ENCODE measurements around the gene BCKDK. TPM values are rescaled to one million over a fixed set of nuclear protein-coding genes. Genes with fewer than 3 reads are reported as not detected.

Gene BCKDK
- total and polyA plus RNA-seq, 2 of the 8 experiments (the other 6 are each of a cell fraction or from before 2014, with no cell fraction given), result 49.6 to 77.1 TPM

DNA sequence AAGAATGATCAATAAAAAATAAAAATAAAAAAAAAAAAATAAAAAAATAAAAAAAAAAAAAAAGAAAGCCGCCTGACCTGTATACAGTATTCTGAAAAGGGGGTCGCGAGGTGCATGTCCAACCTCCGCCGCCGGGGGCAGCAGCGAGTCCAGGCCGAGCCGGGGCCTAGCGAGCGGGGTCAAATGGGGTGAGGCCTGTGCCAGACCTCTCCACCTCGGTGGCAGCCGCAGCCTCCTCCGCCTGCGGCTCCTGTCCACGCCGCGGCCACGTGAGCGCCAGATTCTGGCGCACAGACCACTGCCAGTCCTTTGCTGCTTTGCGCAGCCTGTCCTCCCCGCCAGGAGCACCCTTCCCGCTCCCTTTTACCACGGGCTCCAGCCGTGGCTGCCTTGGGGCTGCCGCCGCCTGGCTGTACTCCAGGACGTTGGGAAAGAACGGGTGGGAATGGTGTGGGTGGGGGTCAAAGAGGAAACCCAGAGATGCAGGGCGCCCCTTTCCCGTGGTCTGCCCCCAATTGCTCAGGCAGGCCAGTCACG lies 2.4 kb upstream of the BCKDK start:
- Histone ChIP-seq H2BK5ac (ENCODE audit: low read depth, low read length) (no peak overlapping the region; the same call in 1 of the 2 replicates), H2AK5ac (ENCODE audit: low read depth, low read length) (no peak overlapping the region), H3K36me3 (ENCODE audit: control insufficient read depth in 2 of 4, insufficient read depth in 4 of 4, low read length in 3 of 4) (peaks cover 0 to 8% (median 7%) of the 10 kb centered on the region in 4 experiments; a peak in 5 of 8 replicates), H3K9me3 (ENCODE audit: insufficient read depth in 2 of 2, low read depth in 1 of 2, low read length in 1 of 2) (no peaks in the 10 kb centered on the region), H3K27me3 (replicated peaks in 1 of 4; ENCODE audit: control insufficient read depth in 3 of 4, extremely low read depth in 1 of 4, insufficient read depth in 3 of 4, low read length in 3 of 4) (no peaks in the 10 kb centered on the region), H2BK120ac (replicated peaks; ENCODE audit: low read depth, low read length) (no peak overlapping the region), H2BK15ac (ENCODE audit: low read length) (no peak overlapping the region), H3K23me2 (ENCODE audit: low read depth, low read length) (peaks cover 8% of the 10 kb centered on the region), H3K18ac (ENCODE audit: extremely low read depth, low read length) (peak overlapping the region; percentile 32), H3K4me1 (replicated peaks in 1 of 4; ENCODE audit: control insufficient read depth in 3 of 4, insufficient read depth in 4 of 4, low read length in 3 of 4) (peaks cover 0 to 5% (median 2%) of the 10 kb centered on the region in 4 experiments; a peak in 1 of 7 replicates), H4K5ac (ENCODE audit: insufficient read length, low read depth, low read length) (no peak overlapping the region), H4K20me1 (replicated peaks in 1 of 2; ENCODE audit: control insufficient read depth in 1 of 2, insufficient read depth in 2 of 2, low read length in 2 of 2) (no peaks in the 10 kb centered on the region), H3K9ac (replicated peaks in 1 of 4; ENCODE audit: extremely low read depth in 1 of 4, low read depth in 3 of 4, low read length in 3 of 4) (no peak overlapping the region), H3K4me2 (ENCODE audit: insufficient read depth in 1 of 2, low read depth in 2 of 2, low read length in 2 of 2) (peak overlapping the region in 1 of 2 experiments; percentile 36; a peak in 1 of 4 replicates), H2BK20ac (ENCODE audit: low read length) (no peak overlapping the region), H4K91ac (replicated peaks; ENCODE audit: insufficient read length, low read length) (no peak overlapping the region), H3K14ac (ENCODE audit: insufficient read length) (no peak overlapping the region), H3K4ac (replicated peaks; ENCODE audit: insufficient read length, low read depth, low read length) (no peak overlapping the region), H3K27ac (ENCODE audit: low read depth, low read length) (no peak overlapping the region), H3K56ac (replicated peaks; ENCODE audit: insufficient read length, low read depth, low read length) (no peak overlapping the region), H4K8ac (ENCODE audit: extremely low read depth, insufficient read depth, low read length) (peak overlapping the region; percentile 95), H3K79me2 (ENCODE audit: control insufficient read depth in 1 of 2, insufficient read depth in 2 of 2, low read length in 2 of 2) (no peaks in the 10 kb centered on the region), H2BK12ac (ENCODE audit: low read depth, low read length) (no peak overlapping the region), H3K23ac (ENCODE audit: insufficient read length) (no peak overlapping the region), H3K79me1 (ENCODE audit: low read depth, low read length) (no peaks in the 10 kb centered on the region), H2AFZ (ENCODE audit: low read length) (peak overlapping the region; percentile 77), H3K4me3 (ENCODE audit: extremely low read depth in 1 of 4, insufficient read depth in 2 of 4, low read depth in 3 of 4, low read length in 4 of 4) (no peak overlapping the region; a peak in 1 of 8 replicates)
- POLR2A ChIA-PET (ENCODE audit: partially characterized antibody), result no interaction called here
- DNase-seq (ENCODE audit: low read depth in 1 of 2, low spot score in 2 of 2) (peak; percentile 41 to 100), FAIRE-seq (no peak)
- CTCF ChIA-PET (ENCODE audit: partially characterized antibody), result no interaction called here
- WGBS, 2 experiments (ENCODE audit: extremely low coverage in 1 of 2, insufficient coverage in 1 of 2, insufficient read length in 1 of 2, insufficient replicate concordance in 2 of 2, low coverage in 1 of 2, low lambda C conversion rate in 2 of 2, missing lambda C conversion rate in 1 of 2), result 39% methylated on average over 32 of the region's 33 CpGs; no CpG with 5 or more reads in 1 of the 2 experiments
- TF ChIP-seq SIN3A (conservative IDR thresholded peaks at IDR 0.05 in 1 of 2, IDR thresholded peaks at IDR 0.05 in 1 of 2; ENCODE audit: low read depth in 1 of 2, low read length in 2 of 2) (0 out of 4 replicates have a peak, but pooled peaks of 1 of the 2 experiments have one; percentile 42), EZH2 (IDR thresholded peaks at IDR 0.05; ENCODE audit: low read depth, low read length, severe bottlenecking) (no peak), ZNF274 (IDR thresholded peaks at IDR 0.05; ENCODE audit: borderline replicate concordance, extremely low read depth, low read length) (no peak), SAP30 (IDR thresholded peaks at IDR 0.05; ENCODE audit: insufficient read depth, insufficient replicate concordance, low read length) (no peak), RNF2 (IDR thresholded peaks at IDR 0.05; ENCODE audit: borderline replicate concordance, low read depth, low read length, missing control alignments, poor library complexity, severe bottlenecking) (no peak), CTBP2 (IDR thresholded peaks at IDR 0.05; ENCODE audit: borderline replicate concordance, insufficient read depth, insufficient read length, low read length) (no peak), TEAD4 (IDR thresholded peaks at IDR 0.05; ENCODE audit: low read depth, low read length) (peak; percentile 20; the same call in 1 of the 2 replicates), MAFK (IDR thresholded peaks at IDR 0.05; ENCODE audit: low read depth, low read length) (no peak)
- TF ChIP-seq, protein P1, sequence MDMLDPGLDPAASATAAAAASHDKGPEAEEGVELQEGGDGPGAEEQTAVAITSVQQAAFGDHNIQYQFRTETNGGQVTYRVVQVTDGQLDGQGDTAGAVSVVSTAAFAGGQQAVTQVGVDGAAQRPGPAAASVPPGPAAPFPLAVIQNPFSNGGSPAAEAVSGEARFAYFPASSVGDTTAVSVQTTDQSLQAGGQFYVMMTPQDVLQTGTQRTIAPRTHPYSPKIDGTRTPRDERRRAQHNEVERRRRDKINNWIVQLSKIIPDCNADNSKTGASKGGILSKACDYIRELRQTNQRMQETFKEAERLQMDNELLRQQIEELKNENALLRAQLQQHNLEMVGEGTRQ (IDR thresholded peaks at IDR 0.05; ENCODE audit: low read length), result 0 out of 2 replicates have a peak, but pooled peaks have one; percentile 19
